NOMO-1 (cell line): Measurements from ENCODE around the gene CCNY.

ENCODE experiments used
- DNase-seq, 2 experiments: peaks; one replicate each; lab custom pipeline; 2025; ENCODE audit not compliant: unreplicated experiment in 2 of 2; lab: John Stamatoyannopoulos, UW

CCNY gene

GRCh38 chr10:35379226-35380137 lies 43.2 kb downstream of the CCNY start:
- DNase-seq, result peak in 1 of 2 experiments; percentile 17

DNA sequence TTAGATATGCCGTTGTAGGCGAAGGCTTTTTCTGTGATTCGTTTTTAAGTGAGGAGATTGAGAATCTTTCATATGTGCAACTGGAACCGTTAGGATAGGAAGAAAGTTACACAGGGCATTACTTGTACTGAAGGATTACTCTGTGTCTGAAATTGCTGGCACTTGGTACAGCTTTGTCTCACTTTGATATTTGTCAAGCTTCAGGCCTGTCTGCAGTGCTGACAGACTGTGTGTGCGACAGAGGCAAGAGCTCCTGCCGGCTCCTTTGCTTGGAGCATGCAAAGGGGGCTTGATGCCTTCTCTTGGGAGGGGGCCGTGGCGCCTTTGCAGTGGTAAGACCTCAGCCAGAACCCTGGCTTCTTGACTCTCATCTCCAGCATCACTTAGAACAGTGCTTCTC lies 45.8 kb downstream of the CCNY start:
- DNase-seq, result no peak

DNA sequence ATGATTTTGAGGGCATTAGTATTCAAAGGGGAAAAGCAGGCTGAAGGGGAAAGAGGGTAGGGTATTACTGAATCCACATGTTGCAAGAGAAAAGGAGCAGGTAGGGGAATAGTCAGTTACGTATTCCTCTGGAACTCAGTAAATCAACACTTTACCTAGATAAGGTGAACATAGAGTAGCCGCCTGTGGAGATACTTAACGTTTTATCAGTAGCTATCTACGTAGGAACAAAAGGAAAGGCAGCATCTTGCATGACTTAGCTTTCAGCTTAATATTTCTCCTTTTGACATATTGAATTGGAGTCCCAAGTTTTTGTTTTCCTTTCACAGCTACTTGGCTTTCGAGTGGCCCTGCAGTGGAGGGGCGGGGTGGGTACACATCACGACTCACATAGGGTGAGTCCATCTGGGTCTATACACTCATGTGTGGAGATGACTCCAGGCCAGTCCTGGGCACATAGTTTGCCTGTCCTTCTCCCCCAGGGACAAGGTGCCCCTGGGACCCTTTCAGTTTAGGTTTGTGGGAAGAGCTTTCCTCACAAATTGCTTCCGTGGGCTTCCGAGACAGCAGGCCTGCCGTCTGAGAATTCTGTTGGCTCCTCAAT lies 48.1 kb downstream of the CCNY start:
- no peak for DNase-seq

DNA sequence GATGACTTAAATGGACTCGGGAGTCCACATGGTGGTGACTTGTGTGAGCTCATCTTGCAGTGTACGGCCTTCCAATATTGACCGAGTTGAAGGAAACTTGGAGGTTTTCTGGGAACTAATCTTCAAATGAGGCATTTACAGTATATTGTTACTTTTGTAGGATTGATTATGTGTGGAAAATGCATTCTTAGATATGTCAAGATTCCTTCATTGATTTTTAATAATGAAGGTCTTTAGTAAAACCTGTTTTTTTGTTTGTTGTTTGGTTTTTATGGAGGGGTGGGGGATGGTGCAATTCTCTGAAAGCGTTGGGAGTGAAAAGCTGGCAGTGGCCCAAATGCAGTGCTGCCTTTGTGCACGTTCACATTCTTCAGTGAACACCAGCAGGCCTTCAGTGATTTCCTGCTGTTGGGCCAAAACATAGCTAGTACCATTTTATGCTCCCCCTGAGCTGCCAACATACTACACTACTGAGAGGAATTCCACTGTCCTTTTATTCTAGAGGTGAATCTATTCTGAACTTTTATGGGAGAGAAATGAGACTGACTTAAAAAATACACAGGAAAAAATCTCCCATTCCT lies 50.4 kb downstream of the CCNY start:
- DNase-seq, result no peak

GRCh38 chr10:35387768-35388167 lies 51.5 kb downstream of the CCNY start:
- no peak for DNase-seq

- no peak for DNase-seq
Measured at GRCh38 chr10:35388197-35388596, 51.9 kb downstream of the CCNY start.

DNA sequence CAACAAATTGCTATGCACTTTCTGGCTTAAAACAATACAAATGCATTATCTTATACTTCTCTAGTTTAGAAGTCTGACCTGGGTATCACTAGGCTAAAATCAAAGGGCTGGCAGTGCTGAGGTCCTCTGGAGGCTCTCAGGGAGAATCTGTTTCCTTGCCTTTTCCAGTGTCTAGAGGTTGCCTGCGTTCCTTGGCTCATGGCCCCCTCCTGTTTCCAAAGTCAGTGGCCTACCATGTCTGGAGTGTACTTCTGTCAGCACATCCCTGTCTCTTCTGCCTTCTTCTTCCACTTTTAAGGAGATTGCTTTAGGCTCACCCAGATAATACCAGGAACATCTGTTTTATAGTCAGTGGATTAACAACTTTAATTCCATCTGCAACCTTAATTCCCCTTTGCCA lies 52.4 kb downstream of the CCNY start:
- DNase-seq, result no peak

GRCh38 chr10:35390161-35390840 lies 54.0 kb downstream of the CCNY start:
- DNase-seq, result no peak

- no peak for DNase-seq
Measured at GRCh38 chr10:35390843-35391152, 54.5 kb downstream of the CCNY start.

DNA sequence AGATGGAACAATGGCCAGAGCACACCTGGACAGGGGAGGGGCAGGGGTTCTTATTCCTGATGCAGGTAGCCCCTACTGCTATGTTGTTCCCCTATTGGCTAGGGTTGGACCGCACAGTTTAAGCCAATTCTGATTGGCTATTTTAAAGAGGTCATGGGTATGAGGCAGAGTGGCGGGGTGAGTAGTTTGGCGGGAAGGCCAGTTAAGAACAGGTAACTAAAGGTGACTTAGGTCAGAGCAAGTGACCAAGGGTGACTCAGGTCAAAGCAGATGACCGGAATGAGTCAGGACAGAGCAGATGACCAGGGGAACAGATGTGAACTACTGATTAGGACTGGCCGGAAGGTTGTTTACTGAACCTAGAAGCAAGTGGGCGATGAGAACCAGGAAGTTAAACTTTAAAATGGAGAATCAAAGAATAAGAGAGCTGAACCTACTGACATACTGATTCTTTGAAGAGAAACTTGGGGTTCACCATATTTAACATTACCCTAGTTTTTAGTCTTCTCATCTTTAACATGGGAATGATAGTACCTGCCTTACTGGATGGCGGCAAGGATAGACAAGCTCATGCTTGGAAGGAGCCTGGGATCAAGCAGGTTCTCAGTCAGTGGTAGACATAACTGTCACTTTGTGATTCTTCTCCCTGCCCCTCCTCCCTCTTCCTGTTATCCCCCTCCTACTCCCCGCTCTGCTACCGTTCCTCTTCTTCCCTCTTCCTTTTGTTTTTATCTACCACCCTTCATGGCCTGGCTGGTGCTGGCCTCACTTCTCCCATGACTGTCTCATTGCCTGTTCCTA lies 55.0 kb downstream of the CCNY start:
- DNase-seq, result no peak

DNA sequence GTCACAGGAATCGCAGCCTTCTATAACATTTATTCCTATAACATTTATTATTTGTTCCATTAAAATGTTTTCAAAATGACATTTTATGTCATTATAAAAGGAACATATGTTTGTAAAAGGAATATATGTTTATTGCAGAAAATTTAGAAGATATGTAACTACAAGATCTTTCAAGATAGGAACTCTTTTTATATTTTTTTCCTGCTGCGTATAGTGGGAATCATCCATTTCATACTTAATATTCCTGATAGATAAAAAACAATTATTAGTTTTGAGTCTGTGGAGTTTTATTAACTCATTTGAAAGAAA lies 55.6 kb downstream of the CCNY start:
- DNase-seq, result no peak

DNA sequence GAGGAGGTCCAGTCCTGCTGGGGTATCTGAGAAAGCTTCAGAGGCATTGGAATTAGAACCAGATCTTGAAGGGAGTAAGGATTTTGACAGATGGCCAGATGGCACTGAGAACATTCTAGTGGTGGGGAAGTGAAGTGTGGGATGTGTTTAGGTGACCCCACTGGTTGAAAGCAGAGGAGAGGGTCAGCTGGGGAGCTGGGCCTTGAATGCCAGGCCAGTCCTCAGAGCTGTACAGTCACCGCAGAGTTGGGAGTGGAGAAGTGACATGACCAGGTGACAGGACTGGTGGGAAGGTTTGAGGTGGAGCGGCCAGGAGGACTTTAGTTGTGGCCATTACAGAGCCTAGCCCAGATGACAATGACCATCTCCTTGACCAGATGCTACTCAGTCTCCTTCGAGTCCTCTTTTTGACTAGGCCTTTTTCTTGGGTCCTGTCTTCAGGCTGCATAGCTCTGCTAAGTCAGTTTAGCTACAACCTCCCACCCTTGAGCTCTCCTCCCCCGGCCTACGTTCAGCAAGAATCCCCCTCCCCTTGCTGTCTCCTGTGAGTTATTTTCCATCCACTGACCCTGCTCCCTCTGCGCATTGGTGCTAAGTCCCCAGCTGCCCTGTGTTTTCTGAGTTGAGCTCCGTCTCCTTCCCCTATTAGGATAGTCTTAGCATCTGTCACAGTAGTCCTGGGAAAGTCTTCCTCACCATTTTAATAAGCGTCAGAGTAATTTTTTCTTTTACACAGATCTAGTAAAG lies 56.3 kb downstream of the CCNY start:
- no peak for DNase-seq

DNA sequence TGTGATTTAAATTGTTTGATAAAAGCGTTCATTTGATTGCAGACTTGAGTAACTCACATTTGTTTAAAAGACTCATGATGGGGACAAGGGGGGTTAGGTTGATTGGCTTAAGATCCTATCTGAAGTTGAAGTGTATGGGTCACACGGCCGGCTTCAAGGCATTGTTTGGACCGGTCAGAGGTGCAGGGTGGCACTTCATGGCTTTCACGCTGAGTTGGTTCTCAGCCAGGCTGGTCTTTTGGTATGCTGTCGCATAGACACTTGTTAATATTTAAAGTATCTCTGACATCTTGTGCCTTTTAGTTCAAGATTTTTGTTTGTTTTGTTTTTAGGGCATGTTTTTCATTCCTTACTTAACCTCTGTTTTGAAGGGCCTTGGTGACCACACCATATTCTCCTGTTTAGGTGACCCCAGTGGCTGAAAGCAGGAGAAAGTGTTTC lies 58.1 kb downstream of the CCNY start:
- no peak for DNase-seq

DNA sequence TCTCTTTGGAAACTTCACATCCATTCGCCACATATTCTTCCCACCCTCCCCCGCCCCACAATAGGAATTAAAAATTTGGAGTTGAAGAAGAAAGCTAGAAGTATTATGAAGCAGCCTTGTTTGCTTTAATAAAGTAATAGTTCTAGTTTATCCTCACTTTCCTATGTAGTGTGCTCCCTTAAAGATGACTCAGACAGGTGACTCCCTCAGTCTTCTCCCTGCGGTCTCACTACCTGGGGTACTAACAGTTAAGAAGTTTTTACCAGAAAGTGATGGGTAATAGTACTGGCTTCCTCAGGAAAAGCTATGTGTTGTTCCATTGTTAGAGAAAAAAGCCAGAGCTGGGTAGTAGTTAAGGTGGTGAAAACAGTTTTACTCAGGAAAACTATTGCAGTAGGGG lies 58.6 kb downstream of the CCNY start:
- DNase-seq, result no peak

DNA sequence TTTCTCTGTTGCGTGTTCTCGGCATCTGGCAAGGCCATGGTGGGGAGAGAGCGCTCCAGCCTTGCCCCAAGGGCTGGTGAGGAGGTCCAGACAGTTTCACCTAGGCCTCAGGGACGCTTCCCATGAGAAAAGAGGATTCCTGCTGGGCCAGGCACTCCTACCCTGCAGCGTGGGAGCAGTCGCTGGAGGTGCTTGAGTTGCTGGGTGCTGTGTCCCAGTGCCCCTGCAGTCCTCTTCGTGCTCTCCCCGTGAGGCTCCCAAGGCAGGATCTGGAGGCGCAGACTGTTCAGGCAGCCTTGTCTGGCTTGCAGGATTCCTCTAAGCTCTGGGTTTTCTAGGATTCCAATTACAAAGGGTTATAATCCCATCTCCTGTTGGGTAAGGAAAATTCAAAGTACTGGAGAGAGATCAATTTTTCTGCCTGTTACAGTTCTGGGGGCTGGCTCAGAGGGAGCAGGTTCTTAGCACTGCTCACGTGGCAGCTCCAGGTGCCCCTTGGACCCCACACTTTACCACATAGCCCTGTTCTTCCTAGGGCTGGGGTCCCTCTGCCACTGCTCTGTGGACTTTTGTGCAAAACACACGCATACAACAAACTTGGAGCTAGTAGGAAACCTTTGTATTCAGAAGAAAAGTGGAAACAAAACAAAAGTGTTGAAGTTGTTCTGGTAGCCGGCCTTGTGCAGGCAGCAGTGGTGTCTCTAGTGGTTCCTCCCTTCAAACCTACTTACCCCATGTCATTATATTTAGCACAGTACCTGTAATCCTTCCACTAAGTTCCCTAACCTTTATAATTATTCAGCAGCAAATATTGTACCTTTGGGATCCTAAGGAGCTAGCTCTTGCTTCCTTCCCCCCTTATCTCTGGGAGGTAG lies 60.5 kb downstream of the CCNY start:
- no peak for DNase-seq

- DNase-seq, result no peak
Measured at GRCh38 chr10:35397953-35398352, 61.6 kb downstream of the CCNY start.

DNA sequence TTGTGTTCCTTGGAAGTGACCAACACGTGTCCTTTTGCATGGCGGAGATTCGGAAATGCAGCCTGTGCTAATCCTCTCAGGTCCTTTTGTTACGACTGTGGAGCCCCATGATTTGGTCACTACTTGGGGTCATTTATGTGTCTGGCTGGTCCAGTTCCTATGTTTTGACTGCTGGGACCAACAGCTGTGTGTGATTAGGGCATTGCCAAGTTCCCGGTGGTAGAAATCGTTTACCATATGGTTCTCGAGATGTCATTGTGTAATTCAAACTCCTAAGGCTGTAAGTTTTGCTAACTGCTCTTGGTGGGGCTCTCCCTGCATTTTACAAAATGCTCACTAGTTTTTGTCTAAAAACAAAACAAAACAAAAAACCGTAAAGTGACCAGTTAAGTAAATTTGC lies 62.0 kb downstream of the CCNY start:
- no peak for DNase-seq

DNA sequence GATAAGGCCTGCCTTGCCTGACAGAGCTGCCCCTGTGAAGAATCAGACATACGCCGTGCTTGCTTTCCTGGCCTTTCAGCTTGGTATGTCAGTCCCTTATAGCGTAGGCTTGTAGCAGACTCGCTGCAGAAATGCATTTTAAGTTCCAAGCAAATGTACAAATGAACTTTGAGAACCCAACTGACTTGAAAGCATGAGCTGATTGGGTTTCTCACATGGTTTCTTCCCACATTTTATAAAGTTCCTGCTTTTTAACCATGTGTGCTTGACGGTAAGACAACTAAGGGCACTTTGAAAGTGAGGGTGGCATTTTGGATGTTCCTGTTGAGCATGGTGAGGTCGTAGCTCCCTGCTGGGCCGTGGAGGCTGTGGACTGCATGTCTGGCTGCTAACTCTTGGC lies 62.6 kb downstream of the CCNY start:
- no peak for DNase-seq

- DNase-seq, result no peak
Measured at GRCh38 chr10:35399414-35400009, 63.2 kb downstream of the CCNY start.
